Glutamatergic neuron (in vitro differentiated cells): Measurements from ENCODE around the gene NTRK1. TPM values are rescaled to one million over a fixed set of nuclear protein-coding genes. Genes with fewer than 3 reads are reported as not detected.
A peak's percentile ranks its signal among the peaks of the same experiment; 100 is the strongest.

Experiments used
- DNase-seq: peaks from one replicate; pipeline ENCODE4 v3.0.0; 2022
- H3K27ac Mint-ChIP-seq: one replicate; pipeline ENCODE4 v1.8.0; 2020; ENCODE audit warnings: mild to moderate bottlenecking, mixed read lengths, inconsistent platforms; ENCODE audit not compliant: unreplicated experiment
- H3K27me3 Mint-ChIP-seq: one replicate; pipeline ENCODE4 v1.8.0; 2020; ENCODE audit warnings: mild to moderate bottlenecking, moderate library complexity, mixed read lengths, inconsistent platforms; ENCODE audit not compliant: unreplicated experiment
- H3K36me3 Mint-ChIP-seq: one replicate; pipeline ENCODE4 v1.8.0; 2020; ENCODE audit warnings: mild to moderate bottlenecking, mixed read lengths, inconsistent platforms; ENCODE audit not compliant: unreplicated experiment
- H3K4me1 Mint-ChIP-seq: one replicate; pipeline ENCODE4 v1.8.0; 2020; ENCODE audit warnings: mild to moderate bottlenecking, low read depth, mixed read lengths, inconsistent platforms; ENCODE audit not compliant: unreplicated experiment
- H3K4me3 Mint-ChIP-seq: one replicate; pipeline ENCODE4 v1.8.0; 2020; ENCODE audit warnings: mild to moderate bottlenecking, mixed read lengths, inconsistent platforms; ENCODE audit not compliant: unreplicated experiment
- H3K9me3 Mint-ChIP-seq: one replicate; pipeline ENCODE4 v1.8.0; 2020; ENCODE audit warnings: mild to moderate bottlenecking, moderate library complexity, mixed read lengths, inconsistent platforms; ENCODE audit not compliant: unreplicated experiment
- CTCF ChIP-seq: fragments of 200-600 bp; sonication (generic); IDR thresholded peaks from one replicate; pipeline ENCODE4 v1.5.0; 2021; ENCODE audit not compliant: partially characterized antibody, unreplicated experiment
- total RNA-seq: library from RNA; stranded (reverse); fragmentation: NEBNext Ultra II Directional; extraction: Animal tissue kit (Norgen Biotek cat#: 25700); gene quantifications from one replicate; pipeline ENCODE4 v1.2.1, GENCODE V29; 2021; ENCODE audit not compliant: unreplicated experiment

The NTRK1 gene
- total RNA-seq, 1 donor from 2014 or later: 296 TPM

- H3K27me3 Mint-ChIP-seq: peaks cover 32% of the 10 kb centered on the region
Observed at GRCh38 chr1:156881663-156882062, 21.0 kb downstream of the NTRK1 start.

GRCh38 chr1:156882543-156882942 is 21.9 kb downstream of the NTRK1 start:
- no peak overlapping the region for H3K27ac Mint-ChIP-seq
- peaks cover 75% of the 10 kb centered on the region for H3K4me1 Mint-ChIP-seq
- H3K36me3 Mint-ChIP-seq: no peaks in the 10 kb centered on the region
- TF ChIP-seq CTCF: no peak
- H3K27me3 Mint-ChIP-seq: peaks cover 32% of the 10 kb centered on the region
- H3K9me3 Mint-ChIP-seq: peaks cover 9% of the 10 kb centered on the region
- peak overlapping the region; percentile 46 for H3K4me3 Mint-ChIP-seq
- DNase-seq: no peak

More at GRCh38 chr1:156881663-156882062, 21.0 kb downstream of the NTRK1 start:
- Mint-ChIP-seq H3K27ac (peak overlapping the region; percentile 40), H3K36me3 (no peaks in the 10 kb centered on the region), H3K9me3 (peaks cover 9% of the 10 kb centered on the region), H3K4me1 (peaks cover 76% of the 10 kb centered on the region), H3K4me3 (no peak overlapping the region)
- no peak for DNase-seq
- TF ChIP-seq CTCF: no peak

GRCh38 chr1:156883919-156884318 is 23.3 kb downstream of the NTRK1 start:
- no peaks in the 10 kb centered on the region for H3K36me3 Mint-ChIP-seq
- TF ChIP-seq CTCF: no peak
- peaks cover 25% of the 10 kb centered on the region for H3K27me3 Mint-ChIP-seq
- H3K27ac Mint-ChIP-seq: peak overlapping the region; percentile 59
- peak overlapping the region; percentile 69 for H3K4me3 Mint-ChIP-seq
- peaks cover 68% of the 10 kb centered on the region for H3K4me1 Mint-ChIP-seq
- peaks cover 8% of the 10 kb centered on the region for H3K9me3 Mint-ChIP-seq
- DNase-seq: no peak

- H3K27ac Mint-ChIP-seq: peak overlapping the region; percentile 0
- peaks cover 27% of the 10 kb centered on the region for H3K27me3 Mint-ChIP-seq
Observed at GRCh38 chr1:156884560-156885184, 24.0 kb downstream of the NTRK1 start.

More at GRCh38 chr1:156884560-156885184, 24.0 kb downstream of the NTRK1 start:
- no peak for TF ChIP-seq CTCF
- H3K9me3 Mint-ChIP-seq: peaks cover 12% of the 10 kb centered on the region
- DNase-seq: no peak
- H3K4me3 Mint-ChIP-seq: peak overlapping the region; percentile 2
- peaks cover 71% of the 10 kb centered on the region for H3K4me1 Mint-ChIP-seq
- H3K36me3 Mint-ChIP-seq: no peaks in the 10 kb centered on the region
